RCC 7860 (cell line): Measurements from ENCODE around the gene DGLUCY.
"Not testable (repeated sequence)": the region's sequence is repeated elsewhere in the genome, so short reads cannot be mapped to it uniquely, and the experiment has no call there.

Experiments used
- DNase-seq: peaks from one replicate; pipeline ENCODE4 v3.0.0-alpha.2; 2015; ENCODE audit warnings: low spot score
- FAIRE-seq: peaks from 2 replicates; lab custom pipeline; 2012; peaks lifted over from hg19 to GRCh38; lab: Jason Lieb, UNC

Gene DGLUCY

DNA sequence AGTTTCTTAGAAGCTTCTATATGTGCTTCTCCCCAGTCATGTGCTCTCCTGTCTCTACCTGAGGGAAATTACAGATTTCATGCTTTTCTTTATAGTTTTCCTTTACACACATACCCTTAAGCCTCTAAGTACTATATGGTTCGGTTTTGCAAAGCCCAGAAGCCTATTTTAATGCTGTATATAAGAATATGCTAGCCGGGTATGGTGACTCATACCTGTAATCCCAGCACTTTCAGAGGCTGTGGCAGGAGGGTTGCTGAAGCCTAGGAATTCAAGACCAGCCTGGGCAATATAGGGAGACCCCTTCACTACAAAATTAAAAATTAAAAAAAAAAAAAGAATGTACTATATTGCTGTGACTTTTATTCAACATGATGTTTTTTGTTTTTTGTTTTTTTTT is 15.4 kb downstream of the DGLUCY start:
- FAIRE-seq (no peak), DNase-seq (no peak)

DNA sequence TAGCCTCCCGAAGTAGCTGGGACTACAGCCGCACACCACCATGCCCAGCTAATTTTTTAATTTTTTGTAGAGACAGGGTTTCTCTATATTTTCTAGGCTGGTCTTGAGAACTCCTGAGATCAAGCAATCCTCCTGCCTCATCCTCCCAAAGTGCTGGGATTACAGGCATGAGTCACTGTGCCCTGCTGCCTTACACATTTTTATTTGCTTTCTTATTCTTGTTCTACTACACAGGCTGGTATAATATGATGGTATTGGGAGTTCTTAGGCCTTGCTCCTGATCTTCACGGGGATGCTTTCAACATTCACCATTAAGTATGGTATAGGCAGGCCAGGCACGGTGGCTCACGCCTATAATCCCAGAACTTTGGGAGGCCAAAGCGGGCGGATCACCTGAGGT is 21.2 kb downstream of the DGLUCY start:
- FAIRE-seq (no peak), DNase-seq (no peak)

DNA sequence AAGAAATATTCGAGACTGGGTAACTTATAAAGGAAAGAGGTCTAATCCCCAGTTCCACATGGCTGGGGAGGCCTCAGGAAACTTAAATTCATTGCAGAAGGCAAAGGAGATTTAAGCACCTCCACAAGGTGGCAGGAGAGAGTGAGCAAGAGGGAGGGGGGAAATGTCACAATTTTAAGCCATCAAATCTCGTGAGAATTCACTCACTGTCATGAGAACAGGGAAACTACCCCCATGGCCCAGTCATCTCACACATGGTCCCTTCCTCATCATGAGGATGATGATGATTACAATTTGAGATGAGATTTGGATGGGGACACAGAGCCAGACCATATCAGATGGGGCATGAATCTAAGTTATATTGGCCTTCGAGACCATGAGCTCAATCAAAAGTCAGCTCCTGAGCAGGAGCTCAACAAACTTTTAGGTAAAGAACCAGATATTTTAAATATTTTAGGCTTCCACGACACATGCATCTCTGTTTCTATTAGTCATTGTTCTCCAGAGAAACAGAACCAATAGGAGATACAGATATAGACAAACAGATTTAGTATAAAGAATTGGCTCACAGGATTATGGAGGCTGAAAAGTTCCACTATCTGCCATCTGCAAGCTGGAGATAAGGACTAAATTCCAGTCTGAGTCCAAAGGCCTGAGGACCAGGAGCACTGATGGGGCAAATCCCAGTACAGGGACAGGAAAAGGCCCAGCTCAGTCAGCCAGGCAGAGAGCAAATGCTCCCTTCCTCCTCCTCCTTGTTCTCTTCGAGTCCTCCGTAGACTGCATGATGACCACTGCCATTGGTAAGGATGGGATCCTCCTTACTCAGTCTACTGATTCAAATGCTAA is 24.9 kb downstream of the DGLUCY start:
- FAIRE-seq (no peak), DNase-seq (no peak)

- no peak for DNase-seq
- no peak for FAIRE-seq
Observed at GRCh38 chr14:91139776-91140175, 25.9 kb downstream of the DGLUCY start.

DNA sequence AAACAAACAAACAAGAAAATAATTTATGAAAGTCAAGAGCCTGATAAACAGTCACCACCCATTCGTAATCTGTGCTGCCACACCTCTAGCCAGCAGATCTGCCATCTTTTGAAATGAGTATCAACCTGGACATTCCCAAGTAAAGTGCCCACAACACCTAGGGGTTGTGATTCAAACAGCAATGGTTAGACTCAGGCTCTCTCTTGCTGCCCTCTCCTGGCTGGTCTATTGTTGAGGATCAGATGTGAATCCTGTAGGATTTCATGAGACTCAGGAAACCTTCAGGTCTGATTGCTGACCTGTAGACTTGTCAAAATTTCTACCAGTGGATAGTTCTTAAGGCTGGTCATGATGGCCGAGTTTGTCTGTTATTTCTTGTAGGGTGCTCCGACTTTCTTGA is 26.8 kb downstream of the DGLUCY start:
- FAIRE-seq (no peak), DNase-seq (no peak)

DNA sequence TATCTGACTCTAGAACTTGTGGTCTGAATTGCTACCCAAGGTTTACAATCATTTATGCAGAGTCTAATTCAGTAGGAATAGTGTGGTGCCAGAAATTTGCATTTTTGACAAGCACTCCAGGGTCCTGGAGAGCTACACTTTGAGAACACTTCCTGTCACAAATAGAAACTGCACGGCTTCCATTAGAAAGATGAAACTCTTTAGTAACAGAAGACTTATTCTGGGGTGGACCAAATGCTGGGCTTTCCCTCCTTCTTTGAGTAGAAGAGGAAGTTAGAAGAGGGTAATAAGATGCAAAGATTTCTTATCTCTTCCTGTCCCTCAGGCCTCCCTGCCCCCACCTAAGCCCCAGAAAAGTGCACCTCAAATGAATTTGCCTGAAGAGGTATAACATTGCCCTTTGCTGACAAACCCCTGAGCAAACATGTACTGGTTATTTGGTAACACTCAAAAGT is 28.4 kb downstream of the DGLUCY start:
- no peak for FAIRE-seq
- no peak for DNase-seq

GRCh38 chr14:91143862-91144261 is 30.0 kb downstream of the DGLUCY start:
- FAIRE-seq, result no peak

DNA sequence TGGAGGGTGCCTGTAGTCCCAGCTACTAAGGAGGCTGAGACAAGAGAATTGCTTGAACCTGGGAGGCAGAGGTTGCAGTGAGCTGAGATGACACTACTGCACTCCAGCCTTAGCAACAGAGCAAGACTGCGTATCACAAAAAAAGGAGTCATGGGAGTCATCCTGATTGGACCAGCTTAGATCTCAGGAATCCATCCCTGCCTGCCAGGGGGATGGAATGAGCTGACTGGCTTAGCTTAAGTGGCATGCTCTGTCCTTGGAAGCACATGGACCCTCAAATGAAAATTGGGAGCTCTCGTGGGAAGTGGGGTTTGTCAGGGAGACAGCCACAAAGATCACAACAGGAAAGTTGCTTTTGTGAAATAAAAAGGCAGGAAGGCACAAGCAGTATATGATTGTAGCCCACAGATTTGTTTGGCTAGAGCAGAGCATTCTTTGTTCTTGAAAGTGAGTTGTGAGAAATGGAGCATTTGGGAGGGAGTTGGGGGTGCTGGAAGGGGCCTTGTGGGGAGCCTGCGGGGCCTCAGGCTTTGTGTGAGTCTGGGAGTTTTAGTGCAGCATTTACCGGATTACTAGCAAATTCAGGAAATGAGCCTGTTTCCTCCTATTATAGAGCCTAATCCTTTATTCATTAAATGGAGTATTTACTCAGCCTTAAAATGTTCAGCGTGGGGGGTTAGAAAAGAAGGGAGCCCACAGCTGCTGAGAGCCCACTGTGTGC is 30.7 kb downstream of the DGLUCY start:
- no peak for FAIRE-seq
- DNase-seq, result no peak

More at GRCh38 chr14:91143862-91144261, 30.0 kb downstream of the DGLUCY start:
- DNase-seq, result no peak

- FAIRE-seq, result no peak
- DNase-seq, result no peak
Observed at GRCh38 chr14:91145391-91146160, 31.7 kb downstream of the DGLUCY start.

- DNase-seq, result no peak
- no peak for FAIRE-seq
Observed at GRCh38 chr14:91146661-91147060, 32.8 kb downstream of the DGLUCY start.

DNA sequence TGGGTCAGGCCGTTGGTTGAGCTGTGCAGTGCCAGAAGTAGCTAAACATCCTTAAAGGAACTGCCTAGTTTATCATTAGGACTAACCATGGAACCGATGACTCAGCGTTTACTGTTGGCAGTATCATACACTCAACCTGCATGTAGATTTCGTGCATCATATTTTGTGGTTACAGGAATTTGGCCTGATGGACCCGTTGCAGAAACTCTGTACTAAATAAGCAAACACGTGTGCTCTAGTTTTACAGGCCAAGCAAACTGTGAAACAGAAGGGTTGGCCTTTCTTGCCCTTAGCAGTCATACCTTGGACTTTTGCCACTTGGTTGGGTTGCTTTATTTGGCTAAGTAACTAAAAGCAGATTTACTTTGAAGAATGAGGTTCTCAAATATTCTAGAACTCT is 35.6 kb downstream of the DGLUCY start:
- DNase-seq (peak; percentile 85), FAIRE-seq (peak; percentile 86)

- DNase-seq, result no peak
- no peak for FAIRE-seq
Observed at GRCh38 chr14:91152499-91152898, 38.6 kb downstream of the DGLUCY start.

GRCh38 chr14:91153360-91153759 is 39.5 kb downstream of the DGLUCY start:
- FAIRE-seq (no peak), DNase-seq (no peak)

DNA sequence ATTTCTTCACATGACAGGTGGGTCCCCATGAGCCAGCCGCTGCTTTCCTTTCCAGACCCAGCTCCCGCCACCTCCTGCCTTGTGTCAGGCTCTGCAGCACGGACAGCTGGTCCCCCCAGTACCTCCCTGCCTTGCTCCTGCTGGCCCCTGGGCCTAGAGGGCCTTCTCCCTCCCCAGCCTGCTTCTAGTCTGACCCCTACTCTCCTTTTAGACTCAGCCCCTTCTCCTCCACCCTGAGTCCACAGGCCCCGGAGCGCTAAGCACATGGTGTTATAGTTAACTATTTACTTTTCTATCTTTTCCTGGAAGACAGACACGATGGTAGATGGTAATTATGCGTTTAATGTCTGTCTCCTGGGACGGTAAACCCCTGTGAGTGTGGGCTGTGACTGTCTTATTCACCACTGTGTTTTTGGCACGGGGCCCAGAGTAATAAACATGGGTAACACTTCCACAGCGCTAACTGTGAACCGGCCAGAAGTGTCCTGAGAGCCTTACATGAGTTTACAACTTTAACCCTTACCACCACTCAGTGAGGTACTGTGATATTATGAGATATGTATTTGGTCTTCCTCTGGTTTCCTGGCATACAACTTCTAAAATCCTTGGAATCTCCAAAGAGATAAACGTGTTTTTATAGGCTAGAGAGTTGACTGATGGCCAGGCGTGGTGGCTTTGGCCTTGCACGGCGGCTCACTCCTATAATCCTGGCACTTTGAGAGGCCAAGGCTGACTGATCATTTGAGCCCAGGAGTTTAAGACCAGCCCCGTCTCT is 41.2 kb downstream of the DGLUCY start:
- peak; percentile 71 for DNase-seq

DNA sequence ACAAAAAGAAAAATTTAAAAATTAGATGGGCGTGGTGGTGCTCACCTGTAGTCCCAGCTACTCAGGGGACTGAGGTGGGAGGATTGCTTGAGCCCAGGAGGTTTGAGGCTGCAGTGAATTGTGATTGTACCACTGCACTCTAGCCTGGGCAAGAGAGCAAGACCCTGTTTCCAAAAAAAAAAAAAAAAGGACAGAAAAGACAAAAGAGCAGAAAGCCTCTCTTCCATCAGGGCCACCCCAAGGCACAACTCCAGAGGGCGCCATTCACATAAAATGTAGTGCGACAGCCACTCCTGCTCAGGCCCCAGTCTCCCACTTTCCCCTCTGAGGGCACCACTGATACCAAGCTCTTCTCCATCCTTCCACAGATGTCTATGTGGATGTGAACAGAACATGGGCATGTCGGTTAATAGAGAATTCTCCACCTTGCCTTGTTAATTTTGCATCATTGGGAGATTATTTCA is 41.8 kb downstream of the DGLUCY start:
- no peak for FAIRE-seq
- no peak for DNase-seq

More for the DNA sequence above, 41.2 kb downstream of the DGLUCY start:
- peak; percentile 80 for FAIRE-seq

GRCh38 chr14:91156142-91156666 is 42.3 kb downstream of the DGLUCY start:
- DNase-seq, FAIRE-seq: not testable (repeated sequence)

DNA sequence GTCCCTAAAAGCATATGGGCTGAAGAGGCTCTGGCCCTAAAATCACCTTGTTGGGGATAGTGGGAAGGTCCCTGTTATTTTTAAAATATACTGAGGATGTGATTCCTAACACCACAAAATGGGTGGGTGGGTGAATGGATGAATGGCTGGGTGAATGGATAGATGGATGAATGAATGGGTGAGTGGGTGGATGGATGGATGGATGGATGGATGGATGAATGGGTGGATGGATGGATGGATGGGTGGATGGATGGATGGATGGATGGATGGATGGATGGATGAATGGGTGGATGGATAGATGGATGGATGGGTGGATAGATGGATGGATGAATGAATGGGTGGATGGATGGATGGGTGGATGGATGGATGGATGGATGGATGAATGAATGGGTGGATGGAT is 43.0 kb downstream of the DGLUCY start:
- not testable (repeated sequence) for DNase-seq, FAIRE-seq

DNA sequence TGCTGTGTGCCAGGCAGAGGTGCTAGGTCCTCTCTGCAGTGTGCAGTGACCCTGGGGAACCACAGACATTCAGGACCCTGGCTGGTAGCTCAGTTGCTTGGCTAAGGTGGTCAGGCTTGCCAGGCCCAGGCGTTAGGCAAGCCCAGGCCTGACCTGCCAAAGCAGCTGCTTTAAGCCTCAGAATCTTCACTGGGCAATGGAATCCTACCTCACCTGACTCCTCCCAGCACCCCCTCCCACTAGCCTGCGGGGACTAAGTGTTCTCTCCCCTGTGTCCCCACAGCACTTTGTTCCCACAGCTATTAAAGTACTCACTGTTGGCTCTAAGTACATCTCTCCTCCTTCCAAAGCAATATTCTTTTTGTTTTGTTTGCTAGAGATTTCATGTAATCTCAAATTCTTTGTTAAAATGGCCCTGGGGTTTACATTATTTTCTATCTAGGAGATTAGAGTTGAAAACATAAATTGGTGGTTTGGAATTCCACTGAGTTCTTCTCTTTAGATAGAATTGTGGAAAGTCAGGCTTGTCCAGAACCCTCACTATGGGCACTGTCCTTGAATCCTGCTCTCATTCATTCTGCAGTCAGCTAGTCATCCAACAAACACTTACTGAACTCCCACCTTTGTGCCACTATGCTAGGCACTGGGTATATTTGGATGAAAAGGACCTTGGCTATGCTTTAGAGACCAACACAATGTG is 44.4 kb downstream of the DGLUCY start:
- FAIRE-seq (no peak), DNase-seq (no peak)

GRCh38 chr14:91159182-91159581 is 45.3 kb downstream of the DGLUCY start:
- no peak for DNase-seq
- FAIRE-seq, result no peak
